TTC549 (cell line): ENCODE measurements around the gene MRPL54.

Experiments used
- FAIRE-seq: peaks from 2 replicates; lab custom pipeline; 2012; peaks lifted over from hg19 to GRCh38; lab: Jason Lieb, UNC

MRPL54 gene

DNA sequence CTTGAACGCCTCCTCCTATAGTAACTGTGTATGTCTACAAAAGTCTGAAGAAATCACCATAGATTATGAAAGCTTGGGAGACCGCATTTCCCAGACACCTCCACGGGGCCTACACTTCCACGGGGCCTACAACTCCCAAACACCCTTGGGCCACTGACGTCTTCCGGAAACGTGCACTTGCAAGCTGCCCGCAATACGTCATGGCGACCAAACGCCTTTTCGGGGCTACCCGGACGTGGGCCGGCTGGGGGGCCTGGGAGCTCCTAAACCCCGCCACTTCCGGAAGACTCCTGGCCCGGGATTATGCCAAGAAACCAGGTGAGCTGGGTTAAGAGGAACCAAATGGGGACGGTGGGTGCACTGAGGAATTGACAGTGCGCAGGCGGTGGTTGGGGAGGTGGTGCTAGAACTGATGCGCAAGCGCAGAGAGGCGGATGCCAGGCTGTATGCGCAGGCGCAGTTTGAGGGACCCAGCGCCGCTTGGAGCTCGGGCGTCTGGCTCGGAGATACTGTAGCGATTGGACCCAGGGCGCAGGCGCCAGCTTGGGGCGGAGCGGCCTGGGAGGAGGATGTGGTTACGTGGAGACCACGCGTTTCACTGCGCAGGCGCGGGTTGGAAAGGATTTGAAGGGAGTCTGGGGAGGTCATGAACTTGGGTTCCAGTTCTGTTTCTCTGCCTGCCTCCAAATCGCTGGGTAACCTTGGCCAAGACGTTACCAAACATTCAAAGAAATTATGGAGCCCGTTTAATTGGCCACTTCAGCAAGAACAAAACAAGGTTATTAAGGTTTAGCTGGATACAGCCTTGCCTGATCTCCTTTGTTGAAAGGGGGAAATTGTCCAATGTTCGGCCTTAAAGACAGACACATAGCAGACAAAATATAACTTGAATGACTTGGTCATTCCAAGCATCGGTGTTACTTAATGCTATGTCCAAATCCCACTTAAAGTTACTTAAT is at the start of gene MRPL54:
Gene MRPL54, plus strand, starts transcription at position 182 of the 959 bp plus-strand sequence. Its CDS starts 19 bp downstream, at position 201.
- peak; percentile 80 for FAIRE-seq

DNA sequence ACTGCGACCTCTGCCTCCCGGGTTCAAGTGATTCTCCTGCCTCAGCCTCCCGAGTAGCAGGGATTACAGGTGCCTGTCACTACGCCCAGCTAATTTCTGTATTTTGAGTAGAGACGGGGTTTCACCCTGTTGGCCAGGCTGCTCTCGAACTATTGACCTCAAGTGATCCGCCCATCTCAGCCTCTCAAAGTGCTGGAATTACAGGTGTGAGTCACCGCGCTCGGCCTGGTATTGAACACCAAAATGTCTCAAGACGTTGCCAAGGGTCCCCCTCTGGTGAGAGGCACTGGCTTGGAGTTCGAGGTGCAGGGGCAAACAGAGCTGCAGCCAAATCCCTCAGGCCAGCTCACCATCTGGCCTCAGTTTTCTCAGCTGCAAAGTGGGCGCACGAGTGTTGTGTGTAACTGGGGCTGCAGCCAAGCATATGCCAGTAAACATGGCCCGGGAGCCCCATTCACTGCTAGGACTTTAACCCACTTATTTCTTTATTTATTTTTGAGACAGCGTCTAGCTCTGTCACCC is 46.3 kb upstream of the MRPL54 start:
- FAIRE-seq: no peak

DNA sequence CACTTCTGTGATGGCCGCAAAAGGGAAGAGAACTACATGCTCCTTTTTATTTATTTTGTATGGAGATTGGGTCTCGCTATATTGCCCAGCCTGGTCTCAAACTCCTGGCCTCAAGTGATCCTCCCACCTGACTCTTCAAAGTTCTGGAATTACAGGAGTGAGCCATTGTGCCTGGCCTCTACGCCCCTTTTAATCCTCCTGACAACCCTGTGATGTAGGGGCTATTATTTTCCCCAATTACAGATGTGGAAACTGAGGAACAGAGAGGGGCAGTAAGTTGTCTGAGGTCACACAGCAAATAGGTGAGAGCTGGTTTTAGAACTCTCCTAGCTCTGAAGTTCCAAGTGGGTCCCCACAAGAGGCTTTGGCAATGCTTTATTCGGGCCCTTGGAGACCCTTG is 42.6 kb upstream of the MRPL54 start:
- no peak for FAIRE-seq

GRCh38 chr19:3720349-3720917 is 42.0 kb upstream of the MRPL54 start:
- no peak for FAIRE-seq

DNA sequence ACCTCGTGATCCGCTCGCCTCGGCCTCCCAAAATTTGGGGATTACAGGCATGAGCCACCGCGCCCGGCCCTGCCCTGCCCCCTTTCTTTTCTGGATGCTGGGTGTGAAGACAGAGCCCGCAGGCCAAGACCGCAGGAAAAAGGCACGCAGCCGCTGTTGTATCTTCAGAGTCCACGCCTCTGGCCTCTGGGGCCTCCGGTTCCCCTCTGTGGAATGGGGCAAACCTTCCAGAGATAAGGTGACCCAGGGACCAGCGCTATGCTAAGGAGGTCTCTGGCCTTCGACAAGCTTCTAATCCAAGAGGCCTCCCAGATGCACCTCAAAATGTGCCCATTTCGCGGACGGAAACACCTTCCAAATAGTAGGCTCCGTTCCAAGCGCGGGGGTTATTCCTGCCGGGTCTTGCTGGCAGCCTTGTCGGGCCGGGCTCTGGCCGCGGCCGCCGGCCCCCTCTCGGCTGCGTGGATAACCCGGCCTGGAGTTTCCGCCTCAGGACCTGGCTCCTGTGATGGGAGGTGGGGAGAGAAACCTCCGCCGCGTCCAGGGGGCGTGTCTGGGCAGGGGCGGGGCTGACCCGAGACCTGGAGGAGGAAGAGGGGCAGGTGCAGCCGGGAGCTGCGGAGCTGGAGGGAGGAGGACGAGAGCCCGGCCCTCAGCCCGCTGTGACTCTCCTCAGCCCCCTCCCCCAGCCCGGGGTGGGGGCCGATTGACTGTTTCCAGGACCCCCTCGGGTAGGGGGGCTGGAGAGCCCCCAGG is 41.2 kb upstream of the MRPL54 start:
- FAIRE-seq: no peak

GRCh38 chr19:3721887-3722442 is 40.5 kb upstream of the MRPL54 start:
- FAIRE-seq: no peak

DNA sequence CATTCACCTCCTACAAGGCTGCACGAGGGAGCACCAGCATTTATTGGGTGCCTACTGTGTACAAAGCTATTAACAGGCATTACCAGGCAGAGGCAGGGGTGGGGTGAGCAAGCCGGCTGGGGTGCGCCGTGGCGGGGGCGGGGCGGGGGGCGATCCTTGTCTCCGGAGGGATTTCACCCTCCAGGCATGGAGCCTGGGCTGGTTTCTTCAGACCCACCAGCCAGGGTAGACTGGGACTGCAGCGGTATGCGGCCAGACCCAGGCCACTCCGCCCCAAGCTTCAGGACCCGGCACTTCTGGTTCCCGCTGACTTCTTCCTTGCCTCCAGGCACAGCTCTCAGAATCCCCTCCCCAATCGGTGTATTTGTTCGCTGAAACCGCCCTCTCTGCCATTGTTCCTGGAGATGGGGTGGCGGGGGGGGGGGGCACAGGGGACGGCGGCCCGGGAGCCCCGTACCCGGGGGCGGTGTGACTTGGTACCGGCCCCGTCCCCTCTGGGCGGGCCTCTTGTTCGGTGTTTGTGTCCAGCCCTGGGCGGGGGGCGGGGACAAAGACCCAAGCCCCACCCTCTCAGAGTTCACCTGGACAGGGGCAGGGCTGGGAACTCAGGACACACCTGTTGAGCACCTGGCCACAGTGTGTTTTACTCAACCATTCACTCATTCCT is 39.9 kb upstream of the MRPL54 start:
- no peak for FAIRE-seq

GRCh38 chr19:3723110-3723488 is 39.4 kb upstream of the MRPL54 start:
- no peak for FAIRE-seq

- FAIRE-seq: no peak
Observed at GRCh38 chr19:3723883-3724282, 38.6 kb upstream of the MRPL54 start.

DNA sequence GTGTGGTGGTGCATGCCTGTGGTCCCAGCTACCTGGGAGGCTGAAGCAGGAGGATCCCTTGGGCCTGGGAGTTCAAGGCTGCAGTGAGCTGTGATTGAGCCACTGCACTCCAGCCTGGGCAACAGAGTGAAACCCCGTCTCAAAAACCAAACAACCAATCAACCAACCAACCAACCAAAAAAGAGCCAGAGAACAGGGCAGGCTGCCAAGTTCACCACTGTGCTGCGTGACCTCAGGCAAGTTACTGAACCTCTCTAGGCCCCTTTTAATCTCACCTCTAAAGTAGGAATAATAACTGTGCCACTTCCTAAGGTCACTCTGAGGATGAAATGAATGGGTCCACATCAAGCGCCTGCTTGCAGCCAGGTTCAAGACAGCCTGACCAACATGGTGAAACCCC is 37.4 kb upstream of the MRPL54 start:
- no peak for FAIRE-seq

- no peak for FAIRE-seq
Observed at GRCh38 chr19:3725640-3726310, 36.7 kb upstream of the MRPL54 start.

DNA sequence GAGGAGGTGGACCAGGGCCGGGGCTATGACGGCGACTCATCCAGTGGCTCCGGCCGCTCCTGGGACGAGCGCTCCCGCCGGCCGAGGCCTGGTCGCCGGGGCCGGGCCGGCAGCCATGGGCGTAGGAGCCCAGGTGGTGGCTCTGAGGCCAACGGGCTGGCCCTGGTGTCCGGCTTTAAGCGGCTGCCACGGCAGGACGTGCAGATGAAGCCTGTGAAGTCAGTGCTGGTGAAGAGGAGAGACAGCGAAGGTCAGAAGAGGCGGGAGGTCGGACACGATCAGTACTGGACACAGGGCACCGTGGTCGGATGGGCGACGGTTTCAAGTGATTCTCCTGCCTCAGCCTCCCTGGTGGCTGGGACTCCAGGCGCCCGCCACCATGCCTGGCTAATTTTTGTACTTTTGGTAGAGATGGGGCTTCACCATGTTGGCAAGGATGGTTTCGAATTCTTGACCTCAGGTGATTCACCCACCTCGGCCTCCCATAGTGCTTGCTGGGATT is 32.0 kb upstream of the MRPL54 start:
- FAIRE-seq: no peak

GRCh38 chr19:3732108-3732507 is 30.4 kb upstream of the MRPL54 start:
- FAIRE-seq: no peak

GRCh38 chr19:3733549-3734309 is 28.8 kb upstream of the MRPL54 start:
- no peak for FAIRE-seq

GRCh38 chr19:3734310-3734600 is 28.2 kb upstream of the MRPL54 start:
- FAIRE-seq: no peak

DNA sequence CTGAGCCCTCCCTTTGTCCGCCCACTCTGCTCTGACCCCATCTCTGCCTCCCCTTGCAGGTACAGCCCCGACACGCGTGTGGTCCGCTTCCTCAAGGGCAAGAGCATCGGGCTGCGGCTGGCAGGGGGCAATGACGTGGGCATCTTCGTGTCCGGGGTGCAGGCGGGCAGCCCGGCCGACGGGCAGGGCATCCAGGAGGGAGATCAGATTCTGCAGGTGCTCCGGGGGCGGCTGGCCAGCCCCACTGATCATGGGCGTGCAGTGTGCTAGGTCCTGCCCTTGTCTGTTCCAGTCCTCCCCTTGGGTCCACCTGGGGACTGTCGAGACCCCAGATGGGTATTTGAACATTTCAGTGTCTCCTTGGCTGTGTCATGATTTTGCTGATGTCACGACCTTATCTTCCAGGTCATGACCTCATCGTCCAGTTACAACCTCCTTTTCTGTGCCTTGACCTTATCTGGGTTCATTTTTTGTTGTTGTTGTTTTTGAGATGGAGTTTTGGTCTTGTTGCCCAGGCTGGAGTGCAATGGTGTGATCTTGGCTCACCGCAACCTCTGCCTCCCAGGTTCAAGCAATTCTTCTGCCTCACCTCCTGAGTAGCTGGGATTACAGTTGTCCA is 26.3 kb upstream of the MRPL54 start:
- FAIRE-seq: no peak

- FAIRE-seq: no peak
Observed at GRCh38 chr19:3737487-3738205, 24.8 kb upstream of the MRPL54 start.

DNA sequence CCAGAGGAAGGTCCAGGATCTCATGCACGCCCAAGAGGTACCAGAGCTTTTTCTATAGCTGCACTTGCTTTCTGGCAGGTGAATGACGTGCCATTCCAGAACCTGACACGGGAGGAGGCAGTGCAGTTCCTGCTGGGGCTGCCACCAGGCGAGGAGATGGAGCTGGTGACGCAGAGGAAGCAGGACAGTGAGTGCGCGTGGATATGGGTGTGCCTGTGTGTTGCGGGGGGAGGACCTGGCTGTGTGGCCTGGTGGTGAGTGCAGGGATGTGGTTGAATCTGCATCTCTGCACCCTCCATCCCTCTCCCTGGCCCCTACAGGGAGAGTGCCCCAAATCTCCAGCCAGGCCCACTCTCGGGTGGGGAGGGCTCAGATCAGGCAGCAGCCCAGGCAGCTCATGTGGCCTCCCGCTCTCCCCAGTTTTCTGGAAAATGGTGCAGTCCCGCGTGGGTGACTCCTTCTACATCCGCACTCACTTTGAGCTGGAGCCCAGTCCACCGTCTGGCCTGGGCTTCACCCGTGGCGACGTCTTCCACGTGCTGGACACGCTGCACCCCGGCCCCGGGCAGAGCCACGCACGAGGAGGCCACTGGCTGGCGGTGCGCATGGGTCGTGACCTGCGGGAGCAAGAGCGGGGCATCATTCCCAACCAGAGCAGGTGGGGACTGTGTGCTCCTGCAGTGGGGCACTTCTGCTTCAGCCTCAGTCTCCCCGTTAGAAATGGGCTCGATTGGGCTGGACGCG is 23.8 kb upstream of the MRPL54 start:
- FAIRE-seq: no peak

- FAIRE-seq: no peak
Observed at GRCh38 chr19:3740431-3740830, 22.1 kb upstream of the MRPL54 start.
